Sigmoid colon (tissue), 7 donors: Measurements from ENCODE around the gene PEPD. TPM values are rescaled to one million over a fixed set of nuclear protein-coding genes. Genes with fewer than 3 reads are reported as not detected.

Experiments
- DNase-seq: peaks from one replicate; pipeline ENCODE4 v3.0.0-alpha.2; 2019
- H3K27ac ChIP-seq, 4 donors: fragments of 200-600 bp; sonication (generic); one replicate each; pipeline ENCODE4 v1.5.1; 2016 to 2019; ENCODE audit warnings: mild to moderate bottlenecking in 1 of 4
- H3K27me3 ChIP-seq, 3 donors: fragments of 200-600 bp; sonication (generic); one replicate each; pipeline ENCODE4 v1.5.1; 2019; ENCODE audit warnings: mild to moderate bottlenecking in 1 of 3
- H3K36me3 ChIP-seq, 4 donors: fragments of 200-600 bp; sonication (generic); one replicate each; pipeline ENCODE4 v1.5.1; 2016 to 2019
- H3K4me1 ChIP-seq, 4 donors: fragments of 200-600 bp; sonication (generic); one replicate each; pipeline ENCODE4 v1.5.1; 2017 to 2019
- H3K4me3 ChIP-seq, 4 donors: fragments of 200-600 bp; sonication (generic); one replicate each; pipeline ENCODE4 v1.5.1; 2017 to 2019; ENCODE audit warnings: mild to moderate bottlenecking in 2 of 4, moderate library complexity in 1 of 4
- H3K9me3 ChIP-seq, 4 donors: fragments of 200-600 bp in 3 of 4; sonication (generic) in 3 of 4; one replicate each; pipeline versions ENCODE4 v1.5.1 to v1.6.1; 2013 to 2019
- CTCF ChIP-seq, 4 experiments: fragments of 450-650 bp in 3 of 4; fragments of 200-600 bp in 1 of 4; IDR thresholded peaks; one replicate each; pipeline ENCODE4 v1.5.1; 2016 to 2019; ENCODE audit warnings: antibody characterized with exemption in 4 of 4, mild to moderate bottlenecking in 3 of 4, moderate library complexity in 2 of 4
- EP300 ChIP-seq, 4 donors: sonication (generic); formaldehyde crosslinking; IDR thresholded peaks; one replicate each; pipeline ENCODE4 v1.6.1; 2017; ENCODE audit warnings: antibody characterized with exemption in 4 of 4
- POLR2A ChIP-seq, 2 donors: fragments of 450-650 bp; IDR thresholded peaks; one replicate each; pipeline ENCODE4 v1.6.1; 2016; ENCODE audit warnings: antibody characterized with exemption in 2 of 2, mild to moderate bottlenecking in 2 of 2, moderate library complexity in 2 of 2
- POLR2AphosphoS5 ChIP-seq, 4 donors: sonication (generic); formaldehyde crosslinking; IDR thresholded peaks; one replicate each; pipeline ENCODE4 v1.6.1; 2017; ENCODE audit warnings: antibody characterized with exemption in 4 of 4
- WGBS, 2 donors: extraction: QIAGEN DNeasy Blood & Tissue Kit; methylation state at CpG; one replicate each; pipeline ENCODE4 v1.1.7; 2013; 5-methylcytosine and 5-hydroxymethylcytosine counted together
- intact Hi-C: fragments of 100-400 bp; cut with DNase I; formaldehyde crosslinking; loops from one replicate; pipeline ENCODE4 v1.15.1; 2023
- polyA plus RNA-seq, 3 donors: library from polyadenylated mRNA; stranded (reverse); fragments of 200-250 nt; gene quantifications; one replicate each; pipeline ENCODE4 v1.2.3, GENCODE V29; 2013
- total RNA-seq, 4 donors: library from RNA; depleted of rRNA; stranded (reverse); fragments of >200 nt; gene quantifications; one replicate each; pipeline ENCODE4 v1.1.0, GENCODE V29; 2016
- donor health status: healthy with polysubstance abuse.
- donor health status: Bipolar disorder and iron deficiency.
- donor health status: healthy.

PEPD gene
- total and polyA plus RNA-seq, 7 donors = 50.0 to 187 (median 67.8) TPM

GRCh38 chr19:33486936-33487811 lies 34.4 kb downstream of the PEPD start:
- H3K36me3 ChIP-seq = peaks cover 0 to 21% (median 0%) of the 10 kb centered on the region in 4 donors
- H3K27ac ChIP-seq = no peak overlapping the region
- 86 to 91% methylated on average over 23 of the region's 23 CpGs for WGBS, 2 donors
- intact Hi-C loops = no loop called here
- DNase-seq = peak; percentile 56
- no peak for TF ChIP-seq EP300 (IDR thresholded peaks at IDR 0.05)
- no peak for TF ChIP-seq POLR2AphosphoS5 (IDR thresholded peaks at IDR 0.05)
- TF ChIP-seq CTCF (IDR thresholded peaks at IDR 0.05) = no peak
- TF ChIP-seq POLR2A (IDR thresholded peaks at IDR 0.05) = no peak
- H3K4me1 ChIP-seq = no peaks in the 10 kb centered on the region
- no peak overlapping the region for H3K4me3 ChIP-seq
- no peaks in the 10 kb centered on the region for H3K27me3 ChIP-seq
- peaks cover 0 to 6% (median 0%) of the 10 kb centered on the region in 4 donors for H3K9me3 ChIP-seq

- peaks cover 0 to 6% (median 0%) of the 10 kb centered on the region in 4 donors for H3K9me3 ChIP-seq
- no peak overlapping the region for H3K27ac ChIP-seq
- H3K4me3 ChIP-seq = no peak overlapping the region
- TF ChIP-seq POLR2A (IDR thresholded peaks at IDR 0.05) (no peak), POLR2AphosphoS5 (IDR thresholded peaks at IDR 0.05) (no peak), CTCF (IDR thresholded peaks at IDR 0.05) (no peak), EP300 (IDR thresholded peaks at IDR 0.05) (no peak)
- intact Hi-C loops = no loop called here
- no peaks in the 10 kb centered on the region for H3K4me1 ChIP-seq
- H3K36me3 ChIP-seq = peaks cover 0 to 21% (median 0%) of the 10 kb centered on the region in 4 donors
- WGBS, 2 donors = 83 to 89% methylated on average over 8 of the region's 8 CpGs
- no peaks in the 10 kb centered on the region for H3K27me3 ChIP-seq
- DNase-seq = peak; percentile 57
These were observed 35.2 kb downstream of the PEPD start for GRCh38 chr19:33486407-33486806.

GRCh38 chr19:33484226-33484774 lies 37.3 kb downstream of the PEPD start:
- no peak for TF ChIP-seq POLR2A (IDR thresholded peaks at IDR 0.05)
- TF ChIP-seq EP300 (IDR thresholded peaks at IDR 0.05) = no peak
- TF ChIP-seq POLR2AphosphoS5 (IDR thresholded peaks at IDR 0.05) = no peak
- TF ChIP-seq CTCF (IDR thresholded peaks at IDR 0.05) = no peak
- intact Hi-C loops = no loop called here
- Histone ChIP-seq H3K27ac (no peak overlapping the region), H3K27me3 (no peaks in the 10 kb centered on the region), H3K9me3 (peaks cover 0 to 6% (median 0%) of the 10 kb centered on the region in 4 donors), H3K36me3 (peaks cover 0 to 26% (median 0%) of the 10 kb centered on the region in 4 donors), H3K4me1 (no peaks in the 10 kb centered on the region), H3K4me3 (no peak overlapping the region)
- peak; percentile 12 for DNase-seq
- 92 to 93% methylated on average over 8 of the region's 8 CpGs for WGBS, 2 donors

GRCh38 chr19:33482476-33482875 lies 39.1 kb downstream of the PEPD start:
- Histone ChIP-seq H3K27me3 (no peaks in the 10 kb centered on the region), H3K36me3 (peaks cover 0 to 22% (median 3%) of the 10 kb centered on the region in 4 donors), H3K4me3 (no peak overlapping the region), H3K27ac (no peak overlapping the region), H3K4me1 (no peaks in the 10 kb centered on the region), H3K9me3 (peaks cover 0 to 6% (median 0%) of the 10 kb centered on the region in 4 donors)
- no peak for DNase-seq
- TF ChIP-seq EP300 (IDR thresholded peaks at IDR 0.05) (no peak), POLR2AphosphoS5 (IDR thresholded peaks at IDR 0.05) (no peak), POLR2A (IDR thresholded peaks at IDR 0.05) (no peak), CTCF (IDR thresholded peaks at IDR 0.05) (no peak)
- 75 to 82% methylated on average over 3 of the region's 3 CpGs for WGBS, 2 donors
- intact Hi-C loops = no loop called here
